Omental fat pad (tissue), 4 donors: ENCODE measurements around the gene SSR4. TPM values are rescaled to one million over a fixed set of nuclear protein-coding genes. Genes with fewer than 3 reads are reported as not detected.

ENCODE experiments used
- ATAC-seq: fragments of 150-250 bp; one replicate; pipeline ENCODE4 v1.9.1; 2016; ENCODE audit warnings: mild to moderate bottlenecking, moderate library complexity; ENCODE audit not compliant: low FRiP score
- DNase-seq: peaks from one replicate; pipeline ENCODE4 v3.0.0-alpha.2; 2019; ENCODE audit warnings: low spot score
- CTCF ChIP-seq, 3 donors: fragments of 450-650 bp; IDR thresholded peaks; one replicate each; pipeline ENCODE4 v1.5.1; 2016 to 2017; ENCODE audit warnings: antibody characterized with exemption in 3 of 3, mild to moderate bottlenecking in 3 of 3, moderate library complexity in 2 of 3
- total RNA-seq, 4 donors: library from RNA; depleted of rRNA; stranded (reverse); fragments of >200 nt; gene quantifications; one replicate each; pipeline ENCODE4 v1.1.0, GENCODE V29; 2016

Gene SSR4
- total RNA-seq, 4 donors from 2014 or later = 126 to 249 (median 179) TPM

DNA sequence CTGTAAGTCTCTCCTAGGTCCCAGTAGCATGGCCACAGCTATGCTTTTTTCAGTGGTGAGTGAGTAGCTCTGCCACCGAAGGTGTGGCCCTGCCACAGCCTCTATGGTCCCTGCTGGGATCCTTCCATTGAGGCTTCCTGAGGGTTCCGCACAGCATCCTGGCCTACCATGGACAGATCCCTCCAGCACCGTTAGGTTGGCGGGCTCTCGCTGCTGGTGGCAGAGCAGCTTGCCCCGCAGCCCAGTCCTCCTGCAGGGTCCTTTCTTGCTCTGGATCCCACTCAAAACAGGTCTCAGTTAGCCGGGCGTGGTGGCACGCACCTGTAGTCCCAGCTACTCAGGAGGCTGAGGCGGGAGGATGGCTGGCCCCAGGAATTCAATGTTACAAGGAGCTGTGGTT is 38.3 kb downstream of the SSR4 start:
- DNase-seq = no peak
- no peak for TF ChIP-seq CTCF (IDR thresholded peaks at IDR 0.05)
- no peak for ATAC-seq

DNA sequence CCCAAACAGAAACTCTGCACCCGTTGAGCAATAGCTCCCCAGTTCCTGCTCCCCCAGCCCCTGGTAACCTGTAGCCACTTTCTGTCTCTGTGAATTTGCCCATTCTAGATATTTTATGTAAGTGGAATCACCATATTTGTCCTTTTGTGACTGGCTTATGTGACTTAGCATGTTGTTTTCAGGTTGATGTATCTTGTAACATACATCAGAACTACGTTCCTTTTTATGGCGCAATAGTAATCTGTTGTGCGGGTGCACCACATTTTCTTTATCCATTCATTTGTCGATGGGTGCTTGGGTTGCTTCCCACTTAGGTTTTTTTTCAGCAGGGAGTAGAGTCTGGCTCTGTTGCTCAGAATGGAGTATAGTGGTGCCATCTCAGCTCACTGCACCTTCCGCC is 42.5 kb downstream of the SSR4 start:
- DNase-seq = no peak
- no peak for ATAC-seq
- TF ChIP-seq CTCF (IDR thresholded peaks at IDR 0.05) = no peak

GRCh38 chrX:153844509-153845082 is 50.1 kb downstream of the SSR4 start:
- no peak for TF ChIP-seq CTCF (IDR thresholded peaks at IDR 0.05)
- ATAC-seq = no peak
- no peak for DNase-seq

GRCh38 chrX:153845195-153845594 is 50.7 kb downstream of the SSR4 start:
- no peak for DNase-seq
- no peak for TF ChIP-seq CTCF (IDR thresholded peaks at IDR 0.05)
- ATAC-seq = no peak

- DNase-seq (no peak), ATAC-seq (peak; percentile 44)
- TF ChIP-seq CTCF (IDR thresholded peaks at IDR 0.05) = no peak
Observed at GRCh38 chrX:153845842-153846241, 51.4 kb downstream of the SSR4 start.

Other genes with a start within 250 kb of the SSR4 start
- gene CCNQ, start 195.5 kb upstream of the SSR4 start, total RNA-seq = 10 to 100 TPM; 26.0 to 42.6 (median 31.0) TPM
- 1 to 10 TPM in 1 of 4 donors, under 1 TPM in 1, not detected in 2; 0.48 to 2.3 TPM for gene DUSP9, start 147.5 kb upstream of the SSR4 start, total RNA-seq
- gene PNCK, start 120.9 kb upstream of the SSR4 start, total RNA-seq = under 1 TPM in 2 of 4 donors, not detected in 2; 0.46 to 0.60 TPM
- 10 to 100 TPM; 13.5 to 32.4 (median 26.3) TPM for gene SLC6A8, start 106.7 kb upstream of the SSR4 start, total RNA-seq
- gene BCAP31, start 70.3 kb upstream of the SSR4 start, total RNA-seq = 100 to 1,000 TPM; 119 to 421 (median 240) TPM
- 10 to 100 TPM; 17.5 to 38.9 (median 23.4) TPM for gene ABCD1, start 69.8 kb upstream of the SSR4 start, total RNA-seq
- gene PLXNB3, start 30.4 kb upstream of the SSR4 start, total RNA-seq = 10 to 100 TPM in 2 of 4 donors, 1 to 10 TPM in 2; 3.2 to 13.2 (median 10.2) TPM
- under 1 TPM in 3 of 4 donors, not detected in 1; 0.12 to 0.47 (median 0.19) TPM for gene SRPK3, start 13.6 kb upstream of the SSR4 start, total RNA-seq
- gene IDH3G, start 293 bp upstream of the SSR4 start, total RNA-seq = 100 to 1,000 TPM in 1 of 4 donors, 10 to 100 TPM in 3; 71.9 to 119 (median 89.7) TPM
- 1 to 10 TPM; 1.9 to 2.6 (median 2.2) TPM for gene PDZD4, start 35.9 kb downstream of the SSR4 start, total RNA-seq
- 1 to 10 TPM in 3 of 4 donors, under 1 TPM in 1; 0.37 to 2.8 (median 1.6) TPM for gene L1CAM, start 91.5 kb downstream of the SSR4 start, total RNA-seq
- 10 to 100 TPM in 1 of 4 donors, 1 to 10 TPM in 2, under 1 TPM in 1; 0.74 to 22.7 (median 3.6) TPM for gene AVPR2, start 110.0 kb downstream of the SSR4 start, total RNA-seq
- gene ARHGAP4, start 131.6 kb downstream of the SSR4 start, total RNA-seq = 10 to 100 TPM; 16.6 to 72.2 (median 36.4) TPM
- gene NAA10, start 140.4 kb downstream of the SSR4 start, total RNA-seq = 100 to 1,000 TPM in 1 of 4 donors, 10 to 100 TPM in 3; 85.7 to 101 (median 90.7) TPM
- 10 to 100 TPM in 3 of 4 donors, 1 to 10 TPM in 1; 7.8 to 33.0 (median 26.5) TPM for gene RENBP, start 150.0 kb downstream of the SSR4 start, total RNA-seq
- 10 to 100 TPM; 21.5 to 41.5 (median 30.8) TPM for gene HCFC1, start 177.2 kb downstream of the SSR4 start, total RNA-seq
- 1 to 10 TPM; 1.9 to 9.0 (median 4.5) TPM for gene TMEM187, start 178.1 kb downstream of the SSR4 start, total RNA-seq
- gene IRAK1, start 225.2 kb downstream of the SSR4 start, total RNA-seq = 10 to 100 TPM; 43.1 to 85.3 (median 78.4) TPM